Measurements from ENCODE around the gene DAAM2. TPM values are rescaled to one million over a fixed set of nuclear protein-coding genes. Genes with fewer than 3 reads are reported as not detected.

Gene DAAM2
- total RNA-seq, 1 donor from 2014 or later: 22.1 TPM

DNA sequence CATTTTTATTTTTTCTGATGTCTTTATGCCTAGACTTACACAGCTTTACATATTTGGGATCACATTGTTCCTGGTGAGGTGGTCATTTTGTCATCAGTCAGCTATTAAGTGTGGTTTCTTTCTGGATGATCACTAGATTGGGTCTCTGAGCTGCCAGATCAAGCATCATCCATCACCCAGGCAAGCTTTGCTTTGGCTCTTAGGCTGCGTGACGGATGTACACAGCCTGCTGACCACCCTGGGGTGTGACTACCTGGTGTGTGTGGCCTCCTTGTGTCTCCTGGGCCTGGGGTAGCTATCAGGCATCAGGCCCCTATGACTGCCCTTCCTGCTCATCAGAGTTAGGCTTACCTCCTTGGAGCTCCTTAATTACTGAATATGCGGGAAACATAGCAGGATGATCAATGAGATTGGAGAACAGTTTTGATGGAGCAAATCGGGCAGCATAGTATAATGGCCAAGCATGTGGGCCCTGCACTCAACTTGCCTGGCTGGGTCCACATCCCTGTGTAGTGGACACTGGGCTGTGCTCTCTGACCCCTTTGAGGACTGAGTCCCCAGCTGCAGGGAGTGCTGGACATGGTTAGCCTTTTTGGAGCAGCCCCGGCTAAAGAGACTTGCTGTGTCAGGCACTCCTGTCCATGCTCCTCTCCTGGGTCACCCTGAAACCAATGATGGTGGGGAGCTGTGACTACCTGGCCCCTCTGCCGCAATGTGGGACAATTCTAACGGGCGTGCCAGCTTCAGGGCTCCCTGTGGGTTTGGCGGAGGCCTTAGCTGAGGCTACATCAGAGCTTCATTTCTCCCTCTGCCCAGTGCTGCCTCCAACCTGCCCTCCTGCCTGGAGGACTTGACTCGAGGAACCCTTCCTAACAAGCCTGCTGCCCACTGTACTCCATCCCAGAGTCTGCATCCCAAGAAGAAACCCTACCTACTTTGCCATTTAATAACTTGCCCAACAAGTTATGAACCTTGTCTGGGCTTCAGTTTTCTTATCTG lies 8.2 kb downstream of the DAAM2 start:
- Histone ChIP-seq H3K4me1 (peaks cover 21% of the 10 kb centered on the region), H3K36me3 (no peaks in the 10 kb centered on the region), H3K27me3 (no peaks in the 10 kb centered on the region), H3K27ac (no peak overlapping the region), H3K9me3 (no peaks in the 10 kb centered on the region), H3K4me3 (no peak overlapping the region)
- no peak for TF ChIP-seq POLR2A (IDR thresholded peaks at IDR 0.05)
- TF ChIP-seq POLR2AphosphoS5 (IDR thresholded peaks at IDR 0.05; ENCODE audit: insufficient read depth in 1 of 2, low read depth in 1 of 2): no peak
- TF ChIP-seq, protein P1, sequence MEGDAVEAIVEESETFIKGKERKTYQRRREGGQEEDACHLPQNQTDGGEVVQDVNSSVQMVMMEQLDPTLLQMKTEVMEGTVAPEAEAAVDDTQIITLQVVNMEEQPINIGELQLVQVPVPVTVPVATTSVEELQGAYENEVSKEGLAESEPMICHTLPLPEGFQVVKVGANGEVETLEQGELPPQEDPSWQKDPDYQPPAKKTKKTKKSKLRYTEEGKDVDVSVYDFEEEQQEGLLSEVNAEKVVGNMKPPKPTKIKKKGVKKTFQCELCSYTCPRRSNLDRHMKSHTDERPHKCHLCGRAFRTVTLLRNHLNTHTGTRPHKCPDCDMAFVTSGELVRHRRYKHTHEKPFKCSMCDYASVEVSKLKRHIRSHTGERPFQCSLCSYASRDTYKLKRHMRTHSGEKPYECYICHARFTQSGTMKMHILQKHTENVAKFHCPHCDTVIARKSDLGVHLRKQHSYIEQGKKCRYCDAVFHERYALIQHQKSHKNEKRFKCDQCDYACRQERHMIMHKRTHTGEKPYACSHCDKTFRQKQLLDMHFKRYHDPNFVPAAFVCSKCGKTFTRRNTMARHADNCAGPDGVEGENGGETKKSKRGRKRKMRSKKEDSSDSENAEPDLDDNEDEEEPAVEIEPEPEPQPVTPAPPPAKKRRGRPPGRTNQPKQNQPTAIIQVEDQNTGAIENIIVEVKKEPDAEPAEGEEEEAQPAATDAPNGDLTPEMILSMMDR (IDR thresholded peaks at IDR 0.05): no peak
- intact Hi-C loops (cut with DNase I): loop anchor here (10.0 kb wide), 1 partner anchor 54 kb away; no protein-coding TSS in a partner anchor
- peak in 1 of 2 donors; percentile 80 for DNase-seq (ENCODE audit: extremely low spot score in 2 of 2)

DNA sequence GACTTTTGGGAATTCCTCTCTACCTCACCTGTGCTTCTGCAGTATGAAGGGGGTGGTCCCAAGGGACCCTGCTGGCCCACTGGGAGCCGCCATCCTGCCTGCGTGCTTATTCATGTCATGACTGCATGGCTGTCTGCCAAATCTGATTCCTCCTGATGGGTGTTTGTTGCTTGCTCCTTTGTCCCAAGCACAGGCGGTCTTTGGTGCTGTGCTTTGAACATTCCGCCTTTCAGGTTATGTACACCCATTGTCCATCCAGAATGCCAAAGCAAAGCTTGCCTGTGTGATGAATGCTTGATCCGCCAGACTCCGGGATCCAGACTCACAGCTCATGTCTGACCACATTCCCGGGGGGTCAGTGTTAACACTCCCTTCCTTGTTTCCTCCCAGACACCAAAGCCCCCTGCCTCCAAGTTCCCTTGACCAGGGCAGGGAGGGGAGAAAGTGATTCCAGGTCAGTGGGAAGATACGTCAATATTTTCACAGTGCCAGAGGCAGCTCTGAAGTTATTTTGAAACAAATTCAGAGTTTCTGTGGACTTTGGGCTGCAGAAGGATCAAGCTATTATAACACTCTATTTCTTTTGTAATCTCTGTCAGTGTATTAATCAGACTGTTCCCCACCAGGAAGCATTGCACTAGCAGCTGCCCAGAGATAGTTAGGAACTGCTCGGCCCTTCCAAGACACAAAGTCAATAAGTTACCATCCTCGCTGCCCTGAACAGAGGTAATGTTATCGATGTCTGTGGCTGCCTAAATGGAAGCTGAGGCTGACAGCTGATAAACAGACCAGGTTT lies 9.5 kb downstream of the DAAM2 start:
- no peak overlapping the region for H3K27ac ChIP-seq
- intact Hi-C loops (cut with DNase I): loop anchor here (10.0 kb wide), 1 partner anchor 53 kb away; no protein-coding TSS in a partner anchor
- DNase-seq (ENCODE audit: extremely low spot score in 2 of 2): peak in 1 of 2 donors; percentile 81

DNA sequence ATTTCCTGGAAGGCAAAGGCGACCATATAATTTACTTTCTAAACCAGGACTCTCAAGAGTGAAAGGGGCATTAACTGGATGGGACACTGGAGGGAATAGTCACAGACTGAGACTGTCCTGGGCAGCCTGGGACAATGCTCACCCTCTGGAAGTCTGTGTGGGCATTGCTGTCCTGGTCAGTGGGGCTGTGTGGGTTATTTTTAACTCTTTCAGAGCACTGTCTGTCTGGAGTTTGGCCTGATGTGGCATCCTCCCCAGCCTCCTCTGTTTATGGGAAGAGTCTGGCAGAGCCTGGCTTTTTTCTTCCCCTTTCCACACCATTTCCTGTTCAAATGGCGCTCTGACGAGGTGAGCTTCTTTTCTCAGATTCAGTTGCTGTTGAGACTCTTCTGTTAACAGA lies 11.7 kb downstream of the DAAM2 start:
- intact Hi-C loops (cut with DNase I): loop anchor here (10.0 kb wide), 1 partner anchor 51 kb away; no protein-coding TSS in a partner anchor
- DNase-seq (ENCODE audit: extremely low spot score in 2 of 2): peak in 1 of 2 donors; percentile 79
- H3K27me3 ChIP-seq: no peaks in the 10 kb centered on the region
- TF ChIP-seq POLR2AphosphoS5 (IDR thresholded peaks at IDR 0.05; ENCODE audit: insufficient read depth in 1 of 2, low read depth in 1 of 2) (no peak), POLR2A (IDR thresholded peaks at IDR 0.05) (no peak)
- TF ChIP-seq, protein P1 (IDR thresholded peaks at IDR 0.05): no peak
- no peak overlapping the region for H3K27ac ChIP-seq
- H3K4me1 ChIP-seq: peaks cover 12% of the 10 kb centered on the region
- H3K9me3 ChIP-seq: no peaks in the 10 kb centered on the region
- no peak overlapping the region for H3K4me3 ChIP-seq
- H3K36me3 ChIP-seq: no peaks in the 10 kb centered on the region

More for the DNA sequence above, 9.5 kb downstream of the DAAM2 start:
- Histone ChIP-seq H3K9me3 (no peaks in the 10 kb centered on the region), H3K4me1 (peaks cover 11% of the 10 kb centered on the region), H3K36me3 (no peaks in the 10 kb centered on the region), H3K4me3 (no peak overlapping the region), H3K27me3 (no peaks in the 10 kb centered on the region)
- no peak for TF ChIP-seq POLR2AphosphoS5 (IDR thresholded peaks at IDR 0.05; ENCODE audit: insufficient read depth in 1 of 2, low read depth in 1 of 2)
- no peak for TF ChIP-seq POLR2A (IDR thresholded peaks at IDR 0.05)
- TF ChIP-seq, protein P1 (IDR thresholded peaks at IDR 0.05): no peak

DNA sequence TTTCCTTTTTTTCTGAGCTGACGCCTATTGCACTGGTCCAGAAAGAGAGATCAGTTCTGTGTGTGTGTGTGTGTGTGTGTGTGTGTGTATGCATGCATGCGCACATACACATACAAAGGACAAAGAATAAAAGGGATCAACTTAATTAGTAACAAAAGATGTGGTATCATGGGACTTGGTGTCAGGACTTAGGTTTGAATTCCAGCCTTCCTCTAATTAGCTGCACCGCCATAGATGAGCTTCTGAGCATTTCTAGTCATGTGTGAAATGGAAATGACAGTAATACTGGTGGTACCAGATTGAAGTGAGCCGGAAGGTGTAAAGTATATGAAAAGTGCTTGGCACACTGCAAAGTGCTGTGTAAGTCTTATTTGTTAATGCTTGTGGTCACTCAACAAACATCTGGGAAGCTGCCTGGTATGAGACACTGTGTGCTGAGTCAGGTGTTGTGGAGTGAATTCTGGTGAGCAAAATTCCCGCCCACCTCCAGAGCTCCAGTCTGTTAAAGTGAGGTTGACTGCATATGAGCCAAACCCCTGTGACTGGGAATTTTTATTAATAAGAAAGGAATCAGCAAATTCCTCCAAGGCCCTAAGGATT lies 12.4 kb downstream of the DAAM2 start:
- Histone ChIP-seq H3K27ac (no peak overlapping the region), H3K36me3 (no peaks in the 10 kb centered on the region), H3K27me3 (no peaks in the 10 kb centered on the region), H3K4me3 (no peak overlapping the region), H3K4me1 (peaks cover 15% of the 10 kb centered on the region), H3K9me3 (no peaks in the 10 kb centered on the region)
- intact Hi-C loops (cut with DNase I): loop anchor here (10.0 kb wide), 1 partner anchor 50 kb away; no protein-coding TSS in a partner anchor
- TF ChIP-seq, protein P1 (IDR thresholded peaks at IDR 0.05): no peak
- TF ChIP-seq POLR2AphosphoS5 (IDR thresholded peaks at IDR 0.05; ENCODE audit: insufficient read depth in 1 of 2, low read depth in 1 of 2) (no peak), POLR2A (IDR thresholded peaks at IDR 0.05) (no peak)
- peak in 1 of 2 donors; percentile 64 for DNase-seq (ENCODE audit: extremely low spot score in 2 of 2)

Data from vagina (tissue), 2 donors.